NCI-H128 (cell line): ENCODE measurements around the gene ABITRAM.

Experiments used
- DNase-seq: peaks from one replicate; lab custom pipeline; 2025; ENCODE audit not compliant: unreplicated experiment; lab: John Stamatoyannopoulos, UW

Gene ABITRAM

DNA sequence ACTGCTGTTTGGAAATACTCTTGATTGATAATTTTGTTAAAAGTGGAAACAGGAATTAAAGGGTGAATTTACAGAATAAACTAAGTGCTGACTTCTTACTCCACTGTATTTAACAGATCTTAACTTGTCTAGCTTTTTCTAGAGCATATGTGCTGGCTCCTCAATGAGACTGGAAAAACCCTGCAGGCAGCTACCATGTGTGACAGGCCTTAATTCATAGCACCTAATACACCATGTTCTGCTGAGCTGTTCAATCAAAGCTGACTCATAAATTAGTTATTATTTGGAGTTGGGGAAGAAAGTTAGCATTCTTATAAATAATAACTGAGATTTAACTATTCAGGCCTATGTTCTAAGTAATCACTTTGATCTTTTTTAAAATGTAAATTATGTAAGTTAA, 49.7 kb downstream of the ABITRAM start:
- DNase-seq, result no peak
